Heart left ventricle (tissue), 16 donors: ENCODE data around the gene KCNK6. TPM values are rescaled to one million over a fixed set of nuclear protein-coding genes. Genes with fewer than 3 reads are reported as not detected.

Source experiments
- ATAC-seq, 4 donors: fragments of 200-7000 bp; cut with Tn5 transposase; one replicate each; pipeline ENCODE4 v1.9.1; 2020 to 2022; ENCODE audit warnings: moderate library complexity in 4 of 4, mild to moderate bottlenecking in 3 of 4, moderate number of reproducible peaks in 1 of 4
- DNase-seq, 5 donors: peaks; one replicate each; pipeline ENCODE4 v3.0.0-alpha.2; 2020
- H3K27ac ChIP-seq, 12 donors: fragments of 200-600 bp; sonication (generic) in 4 of 12; one replicate each; pipeline versions ENCODE4 v1.5.0 to v1.8.0; 2016 to 2022; ENCODE audit warnings: mild to moderate bottlenecking in 2 of 12
- H3K27me3 ChIP-seq, 9 donors: fragments of 200-600 bp; sonication (generic) in 2 of 9; one replicate each; pipeline versions ENCODE4 v1.5.1 to v1.8.0; 2016 to 2022; ENCODE audit warnings: mild to moderate bottlenecking in 3 of 9
- H3K36me3 ChIP-seq, 9 donors: fragments of 200-600 bp; sonication (generic) in 2 of 9; one replicate each; pipeline versions ENCODE4 v1.5.0 to v1.8.0; 2018 to 2022; ENCODE audit warnings: mild to moderate bottlenecking in 2 of 9
- H3K4me1 ChIP-seq, 12 donors: fragments of 200-600 bp; sonication (generic) in 4 of 12; one replicate each; pipeline versions ENCODE4 v1.5.0 to v1.8.0; 2016 to 2022; ENCODE audit warnings: mild to moderate bottlenecking in 3 of 12
- H3K4me3 ChIP-seq, 12 donors: fragments of 200-600 bp; sonication (generic) in 4 of 12; one replicate each; pipeline versions ENCODE4 v1.5.0 to v1.8.0; 2017 to 2022; ENCODE audit warnings: mild to moderate bottlenecking in 9 of 12, moderate library complexity in 4 of 12
- H3K9me3 ChIP-seq, 12 donors: fragments of 200-600 bp; sonication (generic) in 4 of 12; one replicate each; pipeline versions ENCODE4 v1.5.0 to v1.8.0; 2016 to 2022; ENCODE audit warnings: mild to moderate bottlenecking in 1 of 12
- POLR2A ChIP-seq, 2 donors: fragments of 450-650 bp; IDR thresholded peaks; one replicate each; pipeline ENCODE4 v1.6.1; 2017; ENCODE audit warnings: antibody characterized with exemption in 2 of 2, mild to moderate bottlenecking in 2 of 2, moderate library complexity in 2 of 2
- WGBS, 4 donors: extraction: QIAGEN DNeasy Blood & Tissue Kit in 2 of 4; methylation state at CpG; one replicate each; pipeline versions ENCODE4 v1.1.5 to v1.1.7; 2013 to 2018; 5-methylcytosine and 5-hydroxymethylcytosine counted together
- intact Hi-C, 10 donors: fragments of 100-400 bp; cut with DNase I; formaldehyde crosslinking; loops; one replicate each; pipeline versions ENCODE4 v1.11.1 to v1.14.2; 2022
- polyA plus RNA-seq, 2 donors: library from polyadenylated mRNA; stranded (reverse); fragments of 200-250 nt; gene quantifications; one replicate each; pipeline ENCODE4 v1.2.3, GENCODE V29; 2013
- total RNA-seq, 9 donors: library from RNA; depleted of rRNA in 2 of 9; stranded (reverse); fragments of >200 nt in 2 of 9; fragmentation: NEBNext Ultra II Directional in 3 of 9; extraction: Animal tissue kit (Norgen Biotek cat#: 25700) in 3 of 9; gene quantifications; one replicate each; pipeline versions ENCODE4 v1.1.0 to v1.2.4, GENCODE V29; 2016 to 2023
- TF ChIP-seq, protein P1 (sequence below), 12 donors: fragments of 200-600 bp; sonication (generic) in 4 of 12; IDR thresholded peaks; one replicate each; pipeline versions ENCODE4 v1.5.0 to v1.8.0; 2018 to 2022; ENCODE audit warnings: antibody characterized with exemption in 12 of 12, mild to moderate bottlenecking in 5 of 12
- donor health status: ischemic (EF 13 %, LVEDD 7.1; RV severe dilation, severe dysfunction).
- donor health status: healthy with polysubstance abuse.
- donor health status: DM: no; HTN: yes; CAD: no.
- donor health status: DM: no; HTN: no; CAD: no.
- donor health status: ischemic (EF 25% LVEDD 6.9; RV normal size, moderate dysfunction).
- donor health status: ischemic (EF 25% LVEDD 5.7; RV mildly dilated, moderate dysfunction).
- donor health status: healthy.
- donor health status: DM: yes; HTN: yes; CAD: no.
- donor health status: ischemic (EF 35%, LVEDD 5.7; RV mildly dilated, moderate dysfunction).
- donor health status: nonischemic (EF 11% LVEDD 7.7; RV severe dilation, severe dysfunction).
- donor health status: DM: yes; HTN: yes; CAD: no.
- donor health status: PGD.
- donor health status: ischemic (EF 29% LVEDD 5.4; RV normal size, mild dysfunction).
- donor health status: nonischemic (EF 23%, LVEDD 6.1; RV moderate dilation, normal function).

KCNK6 gene
- total and polyA plus RNA-seq, 11 donors = 3.1 to 23.6 (median 6.7) TPM

- Histone ChIP-seq H3K27me3 (no peaks in the 10 kb centered on the region), H3K4me3 (no peak overlapping the region), H3K4me1 (peaks cover 0 to 11% (median 6%) of the 10 kb centered on the region in 12 donors), H3K9me3 (no peaks in the 10 kb centered on the region), H3K27ac (no peak overlapping the region), H3K36me3 (no peaks in the 10 kb centered on the region)
- DNase-seq (no peak), ATAC-seq (no peak)
- 81 to 86% (median 85%) methylated on average over 12 of the region's 12 CpGs for WGBS, 4 donors
- TF ChIP-seq, protein P1, sequence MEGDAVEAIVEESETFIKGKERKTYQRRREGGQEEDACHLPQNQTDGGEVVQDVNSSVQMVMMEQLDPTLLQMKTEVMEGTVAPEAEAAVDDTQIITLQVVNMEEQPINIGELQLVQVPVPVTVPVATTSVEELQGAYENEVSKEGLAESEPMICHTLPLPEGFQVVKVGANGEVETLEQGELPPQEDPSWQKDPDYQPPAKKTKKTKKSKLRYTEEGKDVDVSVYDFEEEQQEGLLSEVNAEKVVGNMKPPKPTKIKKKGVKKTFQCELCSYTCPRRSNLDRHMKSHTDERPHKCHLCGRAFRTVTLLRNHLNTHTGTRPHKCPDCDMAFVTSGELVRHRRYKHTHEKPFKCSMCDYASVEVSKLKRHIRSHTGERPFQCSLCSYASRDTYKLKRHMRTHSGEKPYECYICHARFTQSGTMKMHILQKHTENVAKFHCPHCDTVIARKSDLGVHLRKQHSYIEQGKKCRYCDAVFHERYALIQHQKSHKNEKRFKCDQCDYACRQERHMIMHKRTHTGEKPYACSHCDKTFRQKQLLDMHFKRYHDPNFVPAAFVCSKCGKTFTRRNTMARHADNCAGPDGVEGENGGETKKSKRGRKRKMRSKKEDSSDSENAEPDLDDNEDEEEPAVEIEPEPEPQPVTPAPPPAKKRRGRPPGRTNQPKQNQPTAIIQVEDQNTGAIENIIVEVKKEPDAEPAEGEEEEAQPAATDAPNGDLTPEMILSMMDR (IDR thresholded peaks at IDR 0.05) = no peak
- no peak for TF ChIP-seq POLR2A (IDR thresholded peaks at IDR 0.05)
- intact Hi-C loops = no loop called here
Observed at GRCh38 chr19:38367041-38367440, 47.4 kb downstream of the KCNK6 start.

GRCh38 chr19:38369584-38369983 lies 49.9 kb downstream of the KCNK6 start:
- intact Hi-C loops = no loop called here
- WGBS, 4 donors = 84 to 92% (median 88%) methylated on average over 2 of the region's 2 CpGs
- DNase-seq (no peak), ATAC-seq (no peak)
- no peaks in the 10 kb centered on the region for H3K27me3 ChIP-seq
- TF ChIP-seq, protein P1 (IDR thresholded peaks at IDR 0.05) = no peak
- TF ChIP-seq POLR2A (IDR thresholded peaks at IDR 0.05) = no peak
- H3K4me1 ChIP-seq = peaks cover 0 to 4% (median 0%) of the 10 kb centered on the region in 12 donors
- H3K9me3 ChIP-seq = no peaks in the 10 kb centered on the region
- H3K27ac ChIP-seq = no peak overlapping the region
- no peaks in the 10 kb centered on the region for H3K36me3 ChIP-seq
- no peak overlapping the region for H3K4me3 ChIP-seq

- WGBS, 4 donors = 53 to 60% (median 58%) methylated on average over 12 of the region's 12 CpGs
- no peak for ATAC-seq
- no peak for TF ChIP-seq POLR2A (IDR thresholded peaks at IDR 0.05)
- TF ChIP-seq, protein P1 (IDR thresholded peaks at IDR 0.05) = no peak
- Histone ChIP-seq H3K27ac (no peak overlapping the region), H3K27me3 (no peaks in the 10 kb centered on the region), H3K9me3 (no peaks in the 10 kb centered on the region), H3K36me3 (no peaks in the 10 kb centered on the region), H3K4me1 (peaks cover 0 to 7% (median under 1%) of the 10 kb centered on the region in 12 donors), H3K4me3 (no peak overlapping the region)
- intact Hi-C loops = loop anchor here in 1 of 10 donors (5.0 kb wide), 1 partner anchor 33 kb away; the partner anchor contains the start of gene CATSPERG
- no peak for DNase-seq
Observed at GRCh38 chr19:38370299-38370698, 50.7 kb downstream of the KCNK6 start.

DNA sequence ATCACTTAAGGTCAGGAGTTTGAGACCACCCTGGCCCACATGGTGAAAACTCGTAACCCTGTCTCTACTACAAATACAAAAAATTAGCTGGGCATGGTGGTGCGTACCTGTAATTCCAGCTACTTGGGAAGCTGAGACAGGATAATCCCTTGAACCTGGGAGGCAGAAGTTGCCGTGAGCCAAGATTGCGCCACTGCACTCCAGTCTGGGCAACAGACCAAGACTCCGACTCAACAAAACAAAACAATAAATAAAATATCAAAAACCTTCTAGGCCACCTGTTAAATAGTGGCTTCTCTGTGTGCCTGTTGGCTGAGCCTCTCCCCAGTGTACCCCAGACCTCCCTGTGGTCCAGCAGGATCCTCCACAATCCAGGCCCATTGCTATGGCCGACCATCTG lies 51.4 kb downstream of the KCNK6 start:
- no peak for DNase-seq
- no peak overlapping the region for H3K27ac ChIP-seq
- no peak overlapping the region for H3K4me3 ChIP-seq
- no peaks in the 10 kb centered on the region for H3K36me3 ChIP-seq
- no peak for ATAC-seq
- intact Hi-C loops = loop anchor here in 1 of 10 donors (5.0 kb wide), 1 partner anchor 34 kb away; the partner anchor contains the start of gene CATSPERG
- H3K4me1 ChIP-seq = peaks cover under 1 to 15% (median 8%) of the 10 kb centered on the region in 12 donors
- no peaks in the 10 kb centered on the region for H3K9me3 ChIP-seq
- TF ChIP-seq, protein P1 (IDR thresholded peaks at IDR 0.05) = no peak
- TF ChIP-seq POLR2A (IDR thresholded peaks at IDR 0.05) = no peak
- WGBS, 4 donors = 84 to 88% (median 87%) methylated on average over 6 of the region's 6 CpGs
- no peaks in the 10 kb centered on the region for H3K27me3 ChIP-seq
